Measurements from ENCODE around the gene DYRK1B. TPM values are rescaled to one million over a fixed set of nuclear protein-coding genes. Genes with fewer than 3 reads are reported as not detected.

The DYRK1B gene
- total RNA-seq, 1 experiment from 2014 or later = 11.8 TPM

DNA sequence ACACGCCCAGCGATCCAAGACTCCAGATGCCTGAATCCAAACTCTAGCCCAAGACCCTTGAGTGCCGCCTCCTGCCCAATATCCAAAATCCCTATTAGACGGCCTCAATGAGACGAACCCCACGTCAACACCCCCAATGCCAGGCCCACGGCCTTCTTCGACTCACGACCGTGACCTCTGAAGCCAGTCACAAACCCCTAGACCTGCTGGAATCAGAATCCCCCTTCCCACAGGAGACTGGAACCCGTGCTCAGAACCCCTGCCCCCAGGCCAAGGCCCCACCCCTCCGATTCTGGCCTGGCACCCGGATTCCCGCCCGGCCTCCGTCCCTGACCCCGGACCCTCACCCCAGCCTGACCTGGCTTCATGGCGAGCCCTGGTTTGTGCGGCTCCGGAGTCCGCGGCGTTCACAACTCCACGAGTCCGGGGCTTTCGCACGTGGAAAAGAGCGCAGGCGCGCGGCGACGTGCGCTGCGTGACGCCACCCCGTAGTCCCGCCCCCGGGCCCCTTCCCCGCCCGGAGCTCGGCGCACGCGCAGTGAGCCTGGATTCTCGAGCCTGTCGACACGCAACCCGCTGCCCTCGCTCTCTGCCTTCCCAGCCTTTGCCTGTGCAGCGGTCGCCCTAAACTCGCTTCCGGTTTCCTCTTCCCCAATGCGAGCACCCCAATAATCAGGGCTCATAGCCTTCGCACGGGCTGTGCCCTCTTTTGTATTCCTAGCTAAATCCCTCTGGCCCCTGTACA lies 12.1 kb upstream of the DYRK1B start, which contains the start of gene FBL:
TSS of gene FBL (minus strand) at position 447 of the 745 bp plus-strand sequence. CDS start at position 368, 79 bp downstream.
- intact Hi-C loops (cut with micrococcal nuclease) = loop anchor here (2.0 kb wide), 1 partner anchor 125 kb away; the partner anchor contains the start of gene PSMC4
- H3K4me3 Mint-ChIP-seq (ENCODE audit: unreplicated experiment) = peak within 1 kb of the TSS; percentile 90
- no TSS peak for BruUV-seq (replicated peaks)
- peak; percentile 94 for DNase-seq (ENCODE audit: unreplicated experiment)
- ChIA-PET POLR2A (interaction anchor here (0.5 to 4.1 kb wide), 12 partner anchors 9 to 1482 kb away, joined by 3 to 41 read pairs (median 4); partner anchors contain the start of genes DYRK1B, PSMC4 and ZNF546), CTCF (interaction anchor here (0.6 to 6.9 kb wide), 13 partner anchors 11 to 448 kb away, joined by 3 to 67 read pairs (median 4); partner anchors contain the start of gene PSMC4)
- peaks cover 36% of the 10 kb centered on the region for H3K4me1 Mint-ChIP-seq (ENCODE audit: insufficient read depth, unreplicated experiment)
- TF ChIP-seq, protein P1, sequence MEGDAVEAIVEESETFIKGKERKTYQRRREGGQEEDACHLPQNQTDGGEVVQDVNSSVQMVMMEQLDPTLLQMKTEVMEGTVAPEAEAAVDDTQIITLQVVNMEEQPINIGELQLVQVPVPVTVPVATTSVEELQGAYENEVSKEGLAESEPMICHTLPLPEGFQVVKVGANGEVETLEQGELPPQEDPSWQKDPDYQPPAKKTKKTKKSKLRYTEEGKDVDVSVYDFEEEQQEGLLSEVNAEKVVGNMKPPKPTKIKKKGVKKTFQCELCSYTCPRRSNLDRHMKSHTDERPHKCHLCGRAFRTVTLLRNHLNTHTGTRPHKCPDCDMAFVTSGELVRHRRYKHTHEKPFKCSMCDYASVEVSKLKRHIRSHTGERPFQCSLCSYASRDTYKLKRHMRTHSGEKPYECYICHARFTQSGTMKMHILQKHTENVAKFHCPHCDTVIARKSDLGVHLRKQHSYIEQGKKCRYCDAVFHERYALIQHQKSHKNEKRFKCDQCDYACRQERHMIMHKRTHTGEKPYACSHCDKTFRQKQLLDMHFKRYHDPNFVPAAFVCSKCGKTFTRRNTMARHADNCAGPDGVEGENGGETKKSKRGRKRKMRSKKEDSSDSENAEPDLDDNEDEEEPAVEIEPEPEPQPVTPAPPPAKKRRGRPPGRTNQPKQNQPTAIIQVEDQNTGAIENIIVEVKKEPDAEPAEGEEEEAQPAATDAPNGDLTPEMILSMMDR (IDR thresholded peaks at IDR 0.05; ENCODE audit: unreplicated experiment) = no peak
- no peaks in the 10 kb centered on the region for H3K9me3 Mint-ChIP-seq (ENCODE audit: unreplicated experiment)
- H3K27me3 Mint-ChIP-seq (ENCODE audit: insufficient read depth, unreplicated experiment) = no peaks in the 10 kb centered on the region
- peak within 1 kb of the TSS; percentile 90 for H3K27ac Mint-ChIP-seq (ENCODE audit: low read depth, unreplicated experiment)
- H3K36me3 Mint-ChIP-seq (ENCODE audit: insufficient read depth, unreplicated experiment) = peaks cover 14% of the 10 kb centered on the region

DNA sequence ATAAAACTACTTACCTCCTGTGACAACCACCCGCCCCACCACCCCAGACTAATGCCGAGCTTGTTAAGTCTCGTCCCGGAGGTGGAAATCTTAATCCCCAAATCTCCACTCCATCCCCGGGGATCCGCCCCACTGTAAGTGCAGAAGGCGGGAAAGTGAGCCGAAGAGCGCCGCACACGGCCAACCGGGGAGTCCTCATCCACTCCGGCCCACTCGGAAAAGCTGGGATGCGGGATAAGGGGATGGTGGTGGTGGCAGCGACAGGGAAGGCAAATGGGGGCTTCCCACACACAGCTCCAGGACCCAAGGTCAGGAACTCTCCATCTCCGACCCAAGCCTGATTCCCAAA lies 11.6 kb upstream of the DYRK1B start:
- TF ChIP-seq, protein P1 (IDR thresholded peaks at IDR 0.05; ENCODE audit: unreplicated experiment) = no peak
- H3K4me3 Mint-ChIP-seq (ENCODE audit: unreplicated experiment) = peak overlapping the region; percentile 90
- H3K36me3 Mint-ChIP-seq (ENCODE audit: insufficient read depth, unreplicated experiment) = peaks cover 14% of the 10 kb centered on the region
- no peak for DNase-seq (ENCODE audit: unreplicated experiment)
- BruUV-seq (replicated peaks) = TSS peak; percentile 60
- H3K9me3 Mint-ChIP-seq (ENCODE audit: unreplicated experiment) = no peaks in the 10 kb centered on the region
- ChIA-PET CTCF (interaction anchor here (0.6 to 6.9 kb wide), 11 partner anchors 10 to 447 kb away, joined by 3 to 67 read pairs (median 4); partner anchors contain the start of gene PSMC4), POLR2A (interaction anchor here (0.8 to 4.1 kb wide), 8 partner anchors 10 to 410 kb away, joined by 3 to 41 read pairs (median 8); partner anchors contain the start of genes DYRK1B, PSMC4, RPS16 and ZNF546)
- H3K27me3 Mint-ChIP-seq (ENCODE audit: insufficient read depth, unreplicated experiment) = no peaks in the 10 kb centered on the region
- intact Hi-C loops (cut with micrococcal nuclease) = no loop called here
- peaks cover 36% of the 10 kb centered on the region for H3K4me1 Mint-ChIP-seq (ENCODE audit: insufficient read depth, unreplicated experiment)
- peak overlapping the region; percentile 90 for H3K27ac Mint-ChIP-seq (ENCODE audit: low read depth, unreplicated experiment)

DNA sequence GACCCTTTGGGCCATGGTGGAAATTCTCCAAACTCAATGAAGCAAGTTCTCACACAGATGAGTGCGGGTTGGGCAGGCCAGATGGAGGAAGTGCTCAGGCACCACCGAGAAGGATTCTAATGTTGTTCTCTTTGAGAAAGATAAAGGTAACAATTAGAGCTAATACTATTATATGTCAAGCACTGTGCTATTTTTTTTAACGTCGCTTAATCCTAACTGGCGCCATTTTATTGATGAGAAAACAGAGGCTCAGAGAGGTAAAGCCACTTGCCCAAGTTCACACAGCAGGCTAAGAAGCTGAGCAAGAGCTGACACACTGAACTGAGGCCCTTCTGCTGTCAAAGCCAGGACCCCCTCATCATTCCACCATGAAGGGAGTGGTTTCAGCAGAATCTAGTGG lies 11.2 kb upstream of the DYRK1B start:
- Mint-ChIP-seq H3K27me3 (ENCODE audit: insufficient read depth, unreplicated experiment) (no peaks in the 10 kb centered on the region), H3K4me3 (ENCODE audit: unreplicated experiment) (peak overlapping the region; percentile 90), H3K36me3 (ENCODE audit: insufficient read depth, unreplicated experiment) (peaks cover 18% of the 10 kb centered on the region), H3K27ac (ENCODE audit: low read depth, unreplicated experiment) (peak overlapping the region; percentile 90), H3K4me1 (ENCODE audit: insufficient read depth, unreplicated experiment) (peaks cover 36% of the 10 kb centered on the region), H3K9me3 (ENCODE audit: unreplicated experiment) (no peaks in the 10 kb centered on the region)
- DNase-seq (ENCODE audit: unreplicated experiment) = peak; percentile 2
- BruUV-seq (replicated peaks) = no TSS peak
- TF ChIP-seq, protein P1 (IDR thresholded peaks at IDR 0.05; ENCODE audit: unreplicated experiment) = no peak
- ChIA-PET CTCF (interaction anchor here (0.6 to 6.9 kb wide), 16 partner anchors 10 to 497 kb away, joined by 3 to 67 read pairs (median 4); partner anchors contain the start of gene PSMC4), POLR2A (interaction anchor here (0.8 to 4.1 kb wide), 8 partner anchors 9 to 410 kb away, joined by 3 to 41 read pairs (median 8); partner anchors contain the start of genes DYRK1B, PSMC4, RPS16 and ZNF546)
- intact Hi-C loops (cut with micrococcal nuclease) = no loop called here

Data from MCF 10A (cell line).